Measurements from ENCODE around the gene GADD45GIP1. TPM values are rescaled to one million over a fixed set of nuclear protein-coding genes. Genes with fewer than 3 reads are reported as not detected.

GADD45GIP1 gene
- total RNA-seq, 2 donors from 2014 or later: 29.9 to 58.7 TPM

- TF ChIP-seq POLR2A (IDR thresholded peaks at IDR 0.05): no peak
- no peak for TF ChIP-seq POLR2AphosphoS5 (IDR thresholded peaks at IDR 0.05)
- TF ChIP-seq CTCF (IDR thresholded peaks at IDR 0.05): no peak
- Histone ChIP-seq H3K4me3 (no peak within 1 kb of the TSS), H3K27me3 (replicated peaks; ENCODE audit: insufficient read depth) (no peaks in the 10 kb centered on the region), H3K9me3 (no peaks in the 10 kb centered on the region), H3K4me1 (replicated peaks) (no peaks in the 10 kb centered on the region), H3K27ac (no peak within 1 kb of the TSS), H3K36me3 (no peaks in the 10 kb centered on the region)
- DNase-seq (ENCODE audit: low spot score): no peak
- intact Hi-C loops (cut with DNase I): loop anchor here (10.0 kb wide), 1 partner anchor 615 kb away; no protein-coding TSS in a partner anchor
- WGBS: 59% methylated on average over 9 of the region's 14 CpGs
Observed at GRCh38 chr19:12969292-12969988, 12.4 kb upstream of the GADD45GIP1 start, which contains the start of gene DAND5. Gene DAND5 (plus strand): TSS chr19:12969576. CDS start chr19:12969661, 85 bp downstream.

- DNase-seq (ENCODE audit: low spot score): no peak
- Histone ChIP-seq H3K27ac (no peak overlapping the region), H3K4me3 (no peak overlapping the region), H3K36me3 (no peaks in the 10 kb centered on the region), H3K9me3 (no peaks in the 10 kb centered on the region), H3K4me1 (replicated peaks) (no peaks in the 10 kb centered on the region), H3K27me3 (replicated peaks; ENCODE audit: insufficient read depth) (no peaks in the 10 kb centered on the region)
- WGBS: 88% methylated on average over 5 of the region's 5 CpGs
- intact Hi-C loops (cut with DNase I): loop anchor here (10.0 kb wide), 1 partner anchor 617 kb away; no protein-coding TSS in a partner anchor
- TF ChIP-seq POLR2A (IDR thresholded peaks at IDR 0.05) (no peak), POLR2AphosphoS5 (IDR thresholded peaks at IDR 0.05) (no peak), CTCF (IDR thresholded peaks at IDR 0.05) (no peak)
Observed at GRCh38 chr19:12967907-12968306, 10.9 kb upstream of the GADD45GIP1 start.

- Histone ChIP-seq H3K27ac (peak overlapping the region; percentile 62 to 66), H3K4me1 (replicated peaks) (no peaks in the 10 kb centered on the region), H3K27me3 (replicated peaks; ENCODE audit: insufficient read depth) (no peaks in the 10 kb centered on the region), H3K9me3 (no peaks in the 10 kb centered on the region), H3K4me3 (peak overlapping the region; percentile 19 to 31), H3K36me3 (no peaks in the 10 kb centered on the region)
- no peak for TF ChIP-seq CTCF (IDR thresholded peaks at IDR 0.05)
- no peak for TF ChIP-seq POLR2AphosphoS5 (IDR thresholded peaks at IDR 0.05)
- no peak for TF ChIP-seq POLR2A (IDR thresholded peaks at IDR 0.05)
- intact Hi-C loops (cut with DNase I): loop anchor here (10.0 kb wide), 1 partner anchor 619 kb away; no protein-coding TSS in a partner anchor
- WGBS: 46% methylated on average over 8 of the region's 8 CpGs
- DNase-seq (ENCODE audit: low spot score): no peak
Observed at GRCh38 chr19:12965812-12966135, 8.8 kb upstream of the GADD45GIP1 start.

GRCh38 chr19:12965017-12965811 lies 8.2 kb upstream of the GADD45GIP1 start:
- H3K4me1 ChIP-seq (replicated peaks): no peaks in the 10 kb centered on the region
- no peaks in the 10 kb centered on the region for H3K36me3 ChIP-seq
- TF ChIP-seq POLR2A (IDR thresholded peaks at IDR 0.05) (no peak), POLR2AphosphoS5 (IDR thresholded peaks at IDR 0.05) (peak; percentile 24), CTCF (IDR thresholded peaks at IDR 0.05) (peak; percentile 80 to 97 (median 90))
- H3K4me3 ChIP-seq: peak overlapping the region; percentile 19 to 31
- H3K27ac ChIP-seq: peak overlapping the region; percentile 62 to 66
- H3K27me3 ChIP-seq (replicated peaks; ENCODE audit: insufficient read depth): no peaks in the 10 kb centered on the region
- H3K9me3 ChIP-seq: no peaks in the 10 kb centered on the region
- DNase-seq (ENCODE audit: low spot score): peak; percentile 61
- intact Hi-C loops (cut with DNase I): loop anchor here (10.0 kb wide), 1 partner anchor 620 kb away; no protein-coding TSS in a partner anchor
- 0% methylated on average over 34 of the region's 34 CpGs for WGBS
